NCI-H1105 (cell line): ENCODE results near the gene LRP2.
"Not testable (repeated sequence)": the region's sequence is repeated elsewhere in the genome, so short reads cannot be mapped to it uniquely, and the experiment has no call there.

Experiments
- DNase-seq: peaks from one replicate; lab custom pipeline; 2025; lab: John Stamatoyannopoulos, UW

LRP2 gene

GRCh38 chr2:169348321-169349024 lies 13.9 kb downstream of the LRP2 start:
- DNase-seq: no peak

- DNase-seq: no peak
Observed at GRCh38 chr2:169345486-169346437, 16.6 kb downstream of the LRP2 start.

GRCh38 chr2:169344736-169345485 lies 17.4 kb downstream of the LRP2 start:
- no peak for DNase-seq

GRCh38 chr2:169343202-169343601 lies 19.1 kb downstream of the LRP2 start:
- no peak for DNase-seq

- DNase-seq: no peak
Observed at GRCh38 chr2:169339657-169340056, 22.7 kb downstream of the LRP2 start.

GRCh38 chr2:169336695-169337094 lies 25.6 kb downstream of the LRP2 start:
- no peak for DNase-seq

- DNase-seq: no peak
Observed at GRCh38 chr2:169330555-169331198, 31.7 kb downstream of the LRP2 start.

- peak; percentile 75 for DNase-seq
Observed at GRCh38 chr2:169329688-169330554, 32.4 kb downstream of the LRP2 start.

GRCh38 chr2:169328785-169329184 lies 33.5 kb downstream of the LRP2 start:
- DNase-seq: no peak

- not testable (repeated sequence) for DNase-seq
Observed at GRCh38 chr2:169327837-169328236, 34.5 kb downstream of the LRP2 start.

- DNase-seq: not testable (repeated sequence)
Observed at GRCh38 chr2:169325886-169326285, 36.4 kb downstream of the LRP2 start.

- DNase-seq: no peak
Observed at GRCh38 chr2:169324581-169325260, 37.6 kb downstream of the LRP2 start.

GRCh38 chr2:169323841-169324240 lies 38.5 kb downstream of the LRP2 start:
- DNase-seq: no peak

GRCh38 chr2:169320561-169320960 lies 41.8 kb downstream of the LRP2 start:
- no peak for DNase-seq

- no peak for DNase-seq
Observed at GRCh38 chr2:169315357-169315756, 47.0 kb downstream of the LRP2 start.

GRCh38 chr2:169308349-169308748 lies 54.0 kb downstream of the LRP2 start:
- DNase-seq: not testable (repeated sequence)

- DNase-seq: not testable (repeated sequence)
Observed at GRCh38 chr2:169304689-169305088, 57.6 kb downstream of the LRP2 start.

- no peak for DNase-seq
Observed at GRCh38 chr2:169303579-169304305, 58.6 kb downstream of the LRP2 start.

- DNase-seq: no peak
Observed at GRCh38 chr2:169302364-169302763, 60.0 kb downstream of the LRP2 start.
